Parathyroid adenoma (tissue), 2 donors: ENCODE measurements around the gene MCC.

Experiments used
- H2AFZ ChIP-seq: fragments of 300-600 bp; sonication (generic); one replicate; pipeline ENCODE4 v1.7.0; 2017; ENCODE audit warnings: antibody characterized with exemption, mild to moderate bottlenecking
- H3K27ac ChIP-seq: fragments of 300-600 bp; sonication (generic); one replicate; pipeline ENCODE4 v1.7.0; 2017
- H3K27me3 ChIP-seq: fragments of 300-600 bp; sonication (generic); one replicate; pipeline ENCODE4 v1.7.0; 2017; ENCODE audit warnings: low read length; ENCODE audit not compliant: control insufficient read depth, insufficient read depth
- H3K36me3 ChIP-seq: fragments of 300-600 bp; sonication (generic); one replicate; pipeline ENCODE4 v1.7.0; 2017; ENCODE audit warnings: low read length; ENCODE audit not compliant: control insufficient read depth, insufficient read depth
- H3K4me1 ChIP-seq: fragments of 300-600 bp; sonication (generic); one replicate; pipeline ENCODE4 v1.7.0; 2017; ENCODE audit warnings: control low read depth
- H3K4me2 ChIP-seq: fragments of 300-600 bp; sonication (generic); one replicate; pipeline ENCODE4 v1.7.0; 2017; ENCODE audit warnings: low read length
- H3K4me3 ChIP-seq: fragments of 300-600 bp; sonication (generic); one replicate; pipeline ENCODE4 v1.7.0; 2017; ENCODE audit warnings: low read depth, low read length
- H3K79me2 ChIP-seq: fragments of 300-600 bp; sonication (generic); one replicate; pipeline ENCODE4 v1.7.0; 2017; ENCODE audit warnings: control low read depth
- H3K9ac ChIP-seq: fragments of 300-600 bp; sonication (generic); one replicate; pipeline ENCODE4 v1.7.0; 2017; ENCODE audit warnings: mild to moderate bottlenecking
- H3K9me3 ChIP-seq: fragments of 300-600 bp; sonication (generic); one replicate; pipeline ENCODE4 v1.7.0; 2017; ENCODE audit warnings: low read length; ENCODE audit not compliant: control insufficient read depth
- CTCF ChIP-seq: fragments of 300-600 bp; sonication (generic); IDR thresholded peaks from one replicate; pipeline ENCODE4 v1.7.0; 2017; ENCODE audit warnings: antibody characterized with exemption, mild to moderate bottlenecking
- donor health status: primary hyperparathyroidism.

MCC gene

DNA sequence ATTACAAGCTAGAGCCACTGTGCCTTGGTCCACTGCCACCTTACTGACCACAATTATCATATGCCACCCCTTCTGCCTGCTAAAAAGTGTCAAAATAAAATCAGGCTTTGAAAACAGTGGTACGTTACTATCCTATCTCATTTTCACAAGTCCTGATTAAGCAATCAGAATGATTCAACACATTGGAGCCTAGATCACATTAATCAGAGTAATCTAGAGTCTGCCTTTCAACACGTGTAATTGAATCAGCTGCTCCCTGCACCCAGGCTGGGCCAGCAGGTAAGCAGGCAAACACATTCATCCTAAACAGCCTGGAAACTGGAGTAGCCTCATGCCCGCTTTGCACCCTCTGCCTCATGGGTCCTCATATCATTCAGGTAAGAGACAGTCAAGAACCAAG lies 325.5 kb downstream of the MCC start:
- Histone ChIP-seq H3K4me1 (peaks cover 65% of the 10 kb centered on the region), H2AFZ (no peak overlapping the region), H3K9ac (no peak overlapping the region), H3K79me2 (peaks cover 56% of the 10 kb centered on the region), H3K27me3 (no peaks in the 10 kb centered on the region), H3K9me3 (no peaks in the 10 kb centered on the region), H3K36me3 (no peaks in the 10 kb centered on the region), H3K4me2 (peak overlapping the region; percentile 26), H3K4me3 (no peak overlapping the region), H3K27ac (peak overlapping the region; percentile 75)
- no peak for TF ChIP-seq CTCF

- H3K4me3 ChIP-seq, result no peak overlapping the region
These were observed 326.0 kb downstream of the MCC start for GRCh38 chr5:113162208-113162607.

GRCh38 chr5:113161806-113162205 lies 326.4 kb downstream of the MCC start:
- Histone ChIP-seq H3K27ac (peak overlapping the region; percentile 75), H3K27me3 (no peaks in the 10 kb centered on the region), H3K9ac (no peak overlapping the region), H3K9me3 (no peaks in the 10 kb centered on the region), H3K4me2 (no peak overlapping the region), H3K79me2 (peaks cover 57% of the 10 kb centered on the region), H2AFZ (no peak overlapping the region), H3K36me3 (no peaks in the 10 kb centered on the region), H3K4me1 (peaks cover 66% of the 10 kb centered on the region), H3K4me3 (no peak overlapping the region)
- TF ChIP-seq CTCF, result no peak

More at GRCh38 chr5:113162208-113162607, 326.0 kb downstream of the MCC start:
- Histone ChIP-seq H2AFZ (no peak overlapping the region), H3K4me1 (peaks cover 65% of the 10 kb centered on the region), H3K4me2 (no peak overlapping the region), H3K79me2 (peaks cover 55% of the 10 kb centered on the region), H3K27ac (peak overlapping the region; percentile 75), H3K9ac (no peak overlapping the region), H3K36me3 (no peaks in the 10 kb centered on the region), H3K27me3 (no peaks in the 10 kb centered on the region), H3K9me3 (no peaks in the 10 kb centered on the region)
- no peak for TF ChIP-seq CTCF

GRCh38 chr5:113157886-113158285 lies 330.4 kb downstream of the MCC start:
- H3K9ac ChIP-seq, result no peak overlapping the region
- H3K79me2 ChIP-seq, result peaks cover 65% of the 10 kb centered on the region
- peak overlapping the region; percentile 9 for H3K4me2 ChIP-seq
- H3K4me3 ChIP-seq, result peak overlapping the region; percentile 23
- H3K4me1 ChIP-seq, result peaks cover 54% of the 10 kb centered on the region
- H3K27ac ChIP-seq, result no peak overlapping the region
- no peaks in the 10 kb centered on the region for H3K36me3 ChIP-seq
- no peak for TF ChIP-seq CTCF
- no peak overlapping the region for H2AFZ ChIP-seq
- no peaks in the 10 kb centered on the region for H3K27me3 ChIP-seq
- H3K9me3 ChIP-seq, result no peaks in the 10 kb centered on the region

- Histone ChIP-seq H2AFZ (no peak overlapping the region), H3K4me2 (no peak overlapping the region), H3K36me3 (no peaks in the 10 kb centered on the region), H3K4me3 (no peak overlapping the region), H3K79me2 (peaks cover 65% of the 10 kb centered on the region), H3K4me1 (peaks cover 58% of the 10 kb centered on the region), H3K27ac (peak overlapping the region; percentile 43), H3K9ac (no peak overlapping the region), H3K27me3 (no peaks in the 10 kb centered on the region), H3K9me3 (no peaks in the 10 kb centered on the region)
- TF ChIP-seq CTCF, result no peak
These were observed 331.9 kb downstream of the MCC start for GRCh38 chr5:113156271-113156877.
